Measurements from ENCODE around the gene LRRC27. TPM values are rescaled to one million over a fixed set of nuclear protein-coding genes. Genes with fewer than 3 reads are reported as not detected.
"Not testable (repeated sequence)": the region's sequence is repeated elsewhere in the genome, so short reads cannot be mapped to it uniquely, and the experiment has no call there.

The LRRC27 gene
- total RNA-seq, 3 donors from 2014 or later: 6.2 to 19.3 (median 8.2) TPM

- Histone ChIP-seq H3K4me3 (no peak overlapping the region), H3K4me1 (no peaks in the 10 kb centered on the region), H3K27ac (no peak overlapping the region), H3K27me3 (no peaks in the 10 kb centered on the region), H3K9me3 (no peaks in the 10 kb centered on the region), H3K36me3 (no peaks in the 10 kb centered on the region)
- DNase-seq (ENCODE audit: low spot score in 2 of 2): peak in 1 of 2 donors; percentile 39
- TF ChIP-seq POLR2A (IDR thresholded peaks at IDR 0.05): no peak
- no peak for TF ChIP-seq POLR2AphosphoS5 (IDR thresholded peaks at IDR 0.05)
- no peak for TF ChIP-seq CTCF (IDR thresholded peaks at IDR 0.05)
- intact Hi-C loops (cut with DNase I; ENCODE audit: low total_unique reads): no loop called here
Measured at GRCh38 chr10:132294561-132295318, 37.3 kb upstream of the LRRC27 start.

- H3K27me3 ChIP-seq; intact Hi-C loops (cut with DNase I; ENCODE audit: low total_unique reads); H3K27ac ChIP-seq; H3K9me3 ChIP-seq; H3K36me3 ChIP-seq; H3K4me3 ChIP-seq; H3K4me1 ChIP-seq: not testable (repeated sequence)
- peak in 1 of 2 donors; percentile 17 for DNase-seq (ENCODE audit: low spot score in 2 of 2)
Measured at GRCh38 chr10:132295481-132295880, 36.5 kb upstream of the LRRC27 start.

GRCh38 chr10:132296666-132297443 lies 35.1 kb upstream of the LRRC27 start:
- Histone ChIP-seq H3K27me3 (no peaks in the 10 kb centered on the region), H3K27ac (no peak overlapping the region), H3K4me3 (no peak overlapping the region), H3K9me3 (no peaks in the 10 kb centered on the region), H3K36me3 (no peaks in the 10 kb centered on the region), H3K4me1 (no peaks in the 10 kb centered on the region)
- TF ChIP-seq CTCF (IDR thresholded peaks at IDR 0.05) (no peak), POLR2AphosphoS5 (IDR thresholded peaks at IDR 0.05) (no peak), POLR2A (IDR thresholded peaks at IDR 0.05) (no peak)
- DNase-seq (ENCODE audit: low spot score in 2 of 2): peak in 1 of 2 donors; percentile 37
- intact Hi-C loops (cut with DNase I; ENCODE audit: low total_unique reads): no loop called here

GRCh38 chr10:132297526-132297925 lies 34.5 kb upstream of the LRRC27 start:
- no peak overlapping the region for H3K4me3 ChIP-seq
- no peaks in the 10 kb centered on the region for H3K9me3 ChIP-seq
- no peaks in the 10 kb centered on the region for H3K36me3 ChIP-seq
- no peak overlapping the region for H3K27ac ChIP-seq
- H3K4me1 ChIP-seq: no peaks in the 10 kb centered on the region
- intact Hi-C loops (cut with DNase I; ENCODE audit: low total_unique reads): no loop called here
- no peak for DNase-seq (ENCODE audit: low spot score in 2 of 2)
- no peak for TF ChIP-seq CTCF (IDR thresholded peaks at IDR 0.05)
- no peak for TF ChIP-seq POLR2AphosphoS5 (IDR thresholded peaks at IDR 0.05)
- no peak for TF ChIP-seq POLR2A (IDR thresholded peaks at IDR 0.05)
- H3K27me3 ChIP-seq: no peaks in the 10 kb centered on the region

GRCh38 chr10:132298038-132298881 lies 33.7 kb upstream of the LRRC27 start:
- TF ChIP-seq POLR2AphosphoS5 (IDR thresholded peaks at IDR 0.05) (no peak), CTCF (IDR thresholded peaks at IDR 0.05) (no peak), POLR2A (IDR thresholded peaks at IDR 0.05) (no peak)
- H3K27me3 ChIP-seq: no peaks in the 10 kb centered on the region
- no peak overlapping the region for H3K27ac ChIP-seq
- no peak overlapping the region for H3K4me3 ChIP-seq
- H3K9me3 ChIP-seq: no peaks in the 10 kb centered on the region
- no peaks in the 10 kb centered on the region for H3K4me1 ChIP-seq
- no peaks in the 10 kb centered on the region for H3K36me3 ChIP-seq
- DNase-seq (ENCODE audit: low spot score in 2 of 2): peak in 1 of 2 donors; percentile 47
- intact Hi-C loops (cut with DNase I; ENCODE audit: low total_unique reads): no loop called here

Data from breast epithelium (tissue), 4 donors.